PC-3 (cell line): Measurements from ENCODE around the gene USP17L30.
"Not testable (repeated sequence)": the region's sequence is repeated elsewhere in the genome, so short reads cannot be mapped to it uniquely, and the experiment has no call there.

Experiments
- EZH2phosphoT487 ChIP-seq: fragments of 300-600 bp; sonication (generic); IDR thresholded peaks from 2 replicates; pipeline ENCODE4 v1.6.1; 2018; ENCODE audit warnings: mild to moderate bottlenecking, antibody characterized with exemption, low read length, borderline replicate concordance
- TF ChIP-seq, protein P1 (sequence below): fragments of 300-600 bp; sonication (generic); conservative IDR thresholded peaks from 2 replicates; pipeline ENCODE4 v1.5.1; 2017; ENCODE audit warnings: antibody characterized with exemption, low read depth, mild to moderate bottlenecking, low read length

DNA sequence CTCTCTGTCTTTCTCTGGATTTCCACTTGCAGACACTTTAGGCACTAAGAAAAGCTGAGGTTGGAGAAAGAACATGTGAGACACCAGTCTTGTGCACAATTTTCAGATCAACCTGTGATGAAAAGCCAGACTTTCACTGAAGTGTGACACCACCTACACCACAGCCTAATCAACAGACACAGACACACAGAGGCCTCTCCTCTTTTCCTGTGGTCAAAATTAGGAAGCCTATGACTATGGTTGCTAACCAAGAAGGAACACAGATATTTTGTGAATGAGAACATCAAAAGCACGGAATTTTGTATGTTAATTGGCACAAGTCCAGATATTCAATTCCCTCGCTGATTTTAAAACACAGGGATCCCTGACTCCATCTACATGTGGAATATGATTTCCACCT, 26.1 kb downstream of the USP17L30 start:
- TF ChIP-seq, protein P1, sequence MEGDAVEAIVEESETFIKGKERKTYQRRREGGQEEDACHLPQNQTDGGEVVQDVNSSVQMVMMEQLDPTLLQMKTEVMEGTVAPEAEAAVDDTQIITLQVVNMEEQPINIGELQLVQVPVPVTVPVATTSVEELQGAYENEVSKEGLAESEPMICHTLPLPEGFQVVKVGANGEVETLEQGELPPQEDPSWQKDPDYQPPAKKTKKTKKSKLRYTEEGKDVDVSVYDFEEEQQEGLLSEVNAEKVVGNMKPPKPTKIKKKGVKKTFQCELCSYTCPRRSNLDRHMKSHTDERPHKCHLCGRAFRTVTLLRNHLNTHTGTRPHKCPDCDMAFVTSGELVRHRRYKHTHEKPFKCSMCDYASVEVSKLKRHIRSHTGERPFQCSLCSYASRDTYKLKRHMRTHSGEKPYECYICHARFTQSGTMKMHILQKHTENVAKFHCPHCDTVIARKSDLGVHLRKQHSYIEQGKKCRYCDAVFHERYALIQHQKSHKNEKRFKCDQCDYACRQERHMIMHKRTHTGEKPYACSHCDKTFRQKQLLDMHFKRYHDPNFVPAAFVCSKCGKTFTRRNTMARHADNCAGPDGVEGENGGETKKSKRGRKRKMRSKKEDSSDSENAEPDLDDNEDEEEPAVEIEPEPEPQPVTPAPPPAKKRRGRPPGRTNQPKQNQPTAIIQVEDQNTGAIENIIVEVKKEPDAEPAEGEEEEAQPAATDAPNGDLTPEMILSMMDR: not testable (repeated sequence)
- not testable (repeated sequence) for TF ChIP-seq EZH2phosphoT487
